Smooth muscle cell (in vitro differentiated cells): ENCODE data around the gene GLG1. TPM values are rescaled to one million over a fixed set of nuclear protein-coding genes. Genes with fewer than 3 reads are reported as not detected.
A peak's percentile ranks its signal among the peaks of the same experiment; 100 is the strongest.

Source experiments
- DNase-seq: peaks from one replicate; lab custom pipeline; 2025; ENCODE audit not compliant: unreplicated experiment; lab: John Stamatoyannopoulos, UW
- H2AFZ ChIP-seq: fragments of 200-600 bp; sonication (generic); 2 replicates; pipeline ENCODE4 v1.6.0; 2016; ENCODE audit warnings: antibody characterized with exemption, low read depth, mild to moderate bottlenecking
- H3F3A ChIP-seq: fragments of 200-600 bp; sonication (generic); 2 replicates; pipeline ENCODE4 v1.6.0; 2017; ENCODE audit warnings: antibody characterized with exemption, low read depth
- H3K27ac ChIP-seq: fragments of 200-600 bp; sonication (generic); 2 replicates; pipeline ENCODE4 v1.5.1; 2016; ENCODE audit warnings: low read depth, mild to moderate bottlenecking
- H3K27me3 ChIP-seq: fragments of 200-600 bp; sonication (generic); 2 replicates; pipeline ENCODE4 v1.6.1; 2016; ENCODE audit warnings: low read depth, mild to moderate bottlenecking
- H3K36me3 ChIP-seq: fragments of 200-600 bp; sonication (generic); 2 replicates; pipeline ENCODE4 v1.5.1; 2016; ENCODE audit warnings: low read depth
- H3K4me1 ChIP-seq: fragments of 200-600 bp; sonication (generic); 2 replicates; pipeline ENCODE4 v1.5.1; 2016; ENCODE audit warnings: low read depth
- H3K4me2 ChIP-seq: fragments of 200-600 bp; sonication (generic); 2 replicates; pipeline ENCODE4 v1.6.0; 2016; ENCODE audit warnings: mild to moderate bottlenecking
- H3K4me3 ChIP-seq: fragments of 200-600 bp; sonication (generic); 2 replicates; pipeline ENCODE4 v1.5.1; 2016; ENCODE audit warnings: mild to moderate bottlenecking
- H3K79me2 ChIP-seq: fragments of 200-600 bp; sonication (generic); 2 replicates; pipeline ENCODE4 v1.6.0; 2016; ENCODE audit warnings: low read depth, mild to moderate bottlenecking
- H3K9ac ChIP-seq: fragments of 200-600 bp; sonication (generic); 2 replicates; pipeline ENCODE4 v1.6.0; 2016; ENCODE audit warnings: low read depth
- H3K9me3 ChIP-seq: fragments of 200-600 bp; sonication (generic); replicated peaks from 2 replicates; pipeline ENCODE4 v1.5.1; 2016; ENCODE audit warnings: low read depth
- H4K20me1 ChIP-seq: fragments of 200-600 bp; sonication (generic); 2 replicates; pipeline ENCODE4 v1.6.0; 2016; ENCODE audit warnings: low read depth
- WGBS: methylation state at CpG from one replicate; pipeline ENCODE4 v1.1.7; 2016; ENCODE audit warnings: low lambda C conversion rate; 5-methylcytosine and 5-hydroxymethylcytosine counted together
- polyA plus RNA-seq: library from polyadenylated mRNA; unstranded; fragments of >200 nt; fragmentation: Nextera tagmentation; extraction: Ambion mirVana; gene quantifications from 2 replicates; pipeline ENCODE4 v1.2.1, GENCODE V29; 2016
- total RNA-seq: library from RNA; depleted of rRNA; stranded (reverse); fragments of >200 nt; gene quantifications from 2 replicates; pipeline ENCODE4 v1.2.3, GENCODE V29; 2014
- TF ChIP-seq, protein P1 (sequence below): fragments of 200-600 bp; sonication (generic); IDR thresholded peaks from 2 replicates; pipeline ENCODE4 v1.5.1; 2017; ENCODE audit warnings: borderline replicate concordance, mild to moderate bottlenecking, antibody characterized with exemption; ENCODE audit not compliant: insufficient read depth, poor library complexity, severe bottlenecking

GLG1 gene
- total and polyA plus RNA-seq, 2 experiments from 2014 or later: 131 to 140 TPM

- Histone ChIP-seq H3K9me3 (no peaks in the 10 kb centered on the region), H3K79me2 (peaks cover 97% of the 10 kb centered on the region), H3K27me3 (no peaks in the 10 kb centered on the region), H3K36me3 (no peaks in the 10 kb centered on the region), H3K4me3 (no peak overlapping the region), H4K20me1 (peaks cover 99% of the 10 kb centered on the region), H3F3A (no peaks in the 10 kb centered on the region), H2AFZ (no peak overlapping the region), H3K4me2 (no peak overlapping the region), H3K9ac (no peak overlapping the region), H3K4me1 (no peaks in the 10 kb centered on the region), H3K27ac (no peak overlapping the region)
- 93% methylated on average over 9 of the region's 9 CpGs for WGBS
- no peak for DNase-seq
- TF ChIP-seq, protein P1, sequence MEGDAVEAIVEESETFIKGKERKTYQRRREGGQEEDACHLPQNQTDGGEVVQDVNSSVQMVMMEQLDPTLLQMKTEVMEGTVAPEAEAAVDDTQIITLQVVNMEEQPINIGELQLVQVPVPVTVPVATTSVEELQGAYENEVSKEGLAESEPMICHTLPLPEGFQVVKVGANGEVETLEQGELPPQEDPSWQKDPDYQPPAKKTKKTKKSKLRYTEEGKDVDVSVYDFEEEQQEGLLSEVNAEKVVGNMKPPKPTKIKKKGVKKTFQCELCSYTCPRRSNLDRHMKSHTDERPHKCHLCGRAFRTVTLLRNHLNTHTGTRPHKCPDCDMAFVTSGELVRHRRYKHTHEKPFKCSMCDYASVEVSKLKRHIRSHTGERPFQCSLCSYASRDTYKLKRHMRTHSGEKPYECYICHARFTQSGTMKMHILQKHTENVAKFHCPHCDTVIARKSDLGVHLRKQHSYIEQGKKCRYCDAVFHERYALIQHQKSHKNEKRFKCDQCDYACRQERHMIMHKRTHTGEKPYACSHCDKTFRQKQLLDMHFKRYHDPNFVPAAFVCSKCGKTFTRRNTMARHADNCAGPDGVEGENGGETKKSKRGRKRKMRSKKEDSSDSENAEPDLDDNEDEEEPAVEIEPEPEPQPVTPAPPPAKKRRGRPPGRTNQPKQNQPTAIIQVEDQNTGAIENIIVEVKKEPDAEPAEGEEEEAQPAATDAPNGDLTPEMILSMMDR: no peak
Observed at GRCh38 chr16:74583926-74584666, 22.8 kb downstream of the GLG1 start.

DNA sequence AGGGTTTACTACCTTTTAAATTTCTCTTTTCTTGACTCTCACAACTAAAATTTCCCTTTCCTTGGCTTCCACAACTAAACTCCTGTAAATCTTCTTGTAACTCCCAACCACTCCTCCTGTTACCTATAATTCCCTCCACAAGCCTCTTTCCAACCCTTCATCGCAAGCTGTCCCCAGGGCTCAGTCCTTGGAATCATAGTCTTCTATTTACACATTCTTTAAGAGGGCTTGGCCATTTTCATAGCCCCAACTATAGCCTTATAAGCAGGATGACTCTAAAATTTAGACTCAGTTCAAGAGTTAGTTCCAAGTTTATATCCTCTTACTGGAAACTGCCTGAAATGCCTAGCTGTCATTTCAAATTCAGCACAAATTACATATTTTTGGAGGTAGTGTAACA is 23.9 kb downstream of the GLG1 start:
- H4K20me1 ChIP-seq: peaks cover 99% of the 10 kb centered on the region
- H3K4me1 ChIP-seq: no peaks in the 10 kb centered on the region
- peaks cover 98% of the 10 kb centered on the region for H3K79me2 ChIP-seq
- no peaks in the 10 kb centered on the region for H3K9me3 ChIP-seq
- no peak overlapping the region for H3K27ac ChIP-seq
- no peaks in the 10 kb centered on the region for H3K36me3 ChIP-seq
- H3F3A ChIP-seq: no peaks in the 10 kb centered on the region
- TF ChIP-seq, protein P1: no peak
- DNase-seq: no peak
- H3K4me3 ChIP-seq: no peak overlapping the region
- no peak overlapping the region for H2AFZ ChIP-seq
- H3K4me2 ChIP-seq: no peak overlapping the region
- no peak overlapping the region for H3K9ac ChIP-seq
- WGBS: 95% methylated on average over 1 of the region's 1 CpG
- H3K27me3 ChIP-seq: no peaks in the 10 kb centered on the region

DNA sequence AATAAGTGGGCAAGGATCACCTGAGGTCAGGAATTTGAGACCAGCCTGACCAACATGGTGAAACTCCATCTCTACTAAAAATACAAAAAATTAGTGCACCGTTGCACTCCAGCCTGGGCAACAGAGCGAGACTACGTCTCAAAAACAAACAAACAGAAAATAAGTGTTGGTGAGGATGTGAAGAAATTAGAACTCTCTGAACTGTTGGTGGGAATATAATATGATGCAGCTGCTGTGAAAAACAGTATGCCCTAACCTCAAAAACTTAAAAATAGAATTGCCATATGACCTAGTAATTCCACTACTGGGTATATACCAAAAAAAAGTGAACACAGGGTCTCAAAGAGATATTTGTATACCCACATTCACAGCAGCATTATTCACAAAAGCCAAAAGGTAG is 26.1 kb downstream of the GLG1 start:
- Histone ChIP-seq H3K9me3 (no peaks in the 10 kb centered on the region), H3K79me2 (peaks cover 97% of the 10 kb centered on the region), H3K27ac (no peak overlapping the region), H4K20me1 (peaks cover 99% of the 10 kb centered on the region), H3K4me2 (no peak overlapping the region), H3K27me3 (no peaks in the 10 kb centered on the region), H3K9ac (no peak overlapping the region), H3F3A (no peaks in the 10 kb centered on the region), H3K4me3 (no peak overlapping the region), H3K36me3 (no peaks in the 10 kb centered on the region), H3K4me1 (no peaks in the 10 kb centered on the region), H2AFZ (no peak overlapping the region)
- TF ChIP-seq, protein P1: no peak
- DNase-seq: no peak
- WGBS: 98% methylated on average over 3 of the region's 3 CpGs

- TF ChIP-seq, protein P1: no peak
Observed at GRCh38 chr16:74578838-74579237, 28.1 kb downstream of the GLG1 start.

More at GRCh38 chr16:74578838-74579237, 28.1 kb downstream of the GLG1 start:
- H3K9ac ChIP-seq: no peak overlapping the region
- no peaks in the 10 kb centered on the region for H3K36me3 ChIP-seq
- H3K79me2 ChIP-seq: peaks cover 99% of the 10 kb centered on the region
- no peaks in the 10 kb centered on the region for H3K4me1 ChIP-seq
- DNase-seq: no peak
- H3K4me2 ChIP-seq: peak overlapping the region; percentile 22
- no peaks in the 10 kb centered on the region for H3K9me3 ChIP-seq
- no peak overlapping the region for H3K4me3 ChIP-seq
- no peaks in the 10 kb centered on the region for H3F3A ChIP-seq
- no peak overlapping the region for H3K27ac ChIP-seq
- WGBS: 97% methylated on average over 3 of the region's 3 CpGs
- H3K27me3 ChIP-seq: no peaks in the 10 kb centered on the region
- no peak overlapping the region for H2AFZ ChIP-seq
- peaks cover 99% of the 10 kb centered on the region for H4K20me1 ChIP-seq
